HFF-Myc (cell line): ENCODE results near the gene OBI1.
A peak's percentile ranks its signal among the peaks of the same experiment; 100 is the strongest.

Experiments
- DNase-seq: peaks from one replicate; pipeline ENCODE4 v3.0.0-alpha.2; 2011; ENCODE audit warnings: low read depth; ENCODE audit errors: extremely low read depth
- H3K4me3 ChIP-seq: replicated peaks from 2 replicates; pipeline ENCODE4 v1.5.1; 2011; ENCODE audit warnings: low read depth, mild to moderate bottlenecking, control low read depth, low read length
- TF ChIP-seq, protein P1 (sequence below): IDR thresholded peaks from 2 replicates; pipeline ENCODE4 v1.5.1; 2012; ENCODE audit warnings: mild to moderate bottlenecking, low read depth, low read length, control low read depth; ENCODE audit errors: missing control alignments

Gene OBI1

DNA sequence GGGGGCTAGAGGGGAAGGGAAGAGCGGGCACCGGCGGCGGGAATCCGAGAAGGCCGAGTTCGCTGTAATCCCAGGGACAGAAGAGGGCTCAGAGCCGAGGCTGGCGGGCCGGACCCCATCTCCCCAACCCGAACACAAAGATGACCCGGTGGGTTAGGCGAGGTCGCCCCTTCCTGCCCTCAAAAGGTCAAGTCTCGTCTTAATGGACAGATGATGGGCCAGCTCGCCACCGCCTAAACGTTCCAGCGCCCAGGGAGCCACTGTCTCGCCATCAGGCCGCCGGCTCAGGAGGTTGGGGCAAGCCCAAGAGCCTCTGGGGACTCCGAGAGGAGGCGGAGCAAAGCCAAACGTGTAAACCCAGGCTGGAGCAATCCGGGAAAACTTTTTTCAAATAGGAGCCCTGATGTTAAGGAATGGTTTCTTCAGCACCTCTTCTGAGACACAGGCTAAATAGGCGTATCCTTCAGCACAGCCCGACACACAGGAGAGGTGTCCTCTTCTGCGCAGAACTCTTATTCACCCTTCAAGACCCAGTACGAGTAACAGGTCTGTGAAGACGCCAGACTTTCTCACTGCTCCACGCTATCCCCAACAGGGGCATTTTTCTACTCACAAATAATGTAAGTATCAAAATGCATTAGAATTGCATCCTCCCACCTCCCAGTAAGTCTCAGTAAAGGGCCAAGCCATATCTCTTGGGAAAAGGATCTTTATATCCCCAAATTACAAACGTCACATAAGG lies 49.3 kb downstream of the OBI1 start:
- H3K4me3 ChIP-seq: peak overlapping the region; percentile 30; the same call in 1 of the 2 replicates
- DNase-seq: no peak
- TF ChIP-seq, protein P1, sequence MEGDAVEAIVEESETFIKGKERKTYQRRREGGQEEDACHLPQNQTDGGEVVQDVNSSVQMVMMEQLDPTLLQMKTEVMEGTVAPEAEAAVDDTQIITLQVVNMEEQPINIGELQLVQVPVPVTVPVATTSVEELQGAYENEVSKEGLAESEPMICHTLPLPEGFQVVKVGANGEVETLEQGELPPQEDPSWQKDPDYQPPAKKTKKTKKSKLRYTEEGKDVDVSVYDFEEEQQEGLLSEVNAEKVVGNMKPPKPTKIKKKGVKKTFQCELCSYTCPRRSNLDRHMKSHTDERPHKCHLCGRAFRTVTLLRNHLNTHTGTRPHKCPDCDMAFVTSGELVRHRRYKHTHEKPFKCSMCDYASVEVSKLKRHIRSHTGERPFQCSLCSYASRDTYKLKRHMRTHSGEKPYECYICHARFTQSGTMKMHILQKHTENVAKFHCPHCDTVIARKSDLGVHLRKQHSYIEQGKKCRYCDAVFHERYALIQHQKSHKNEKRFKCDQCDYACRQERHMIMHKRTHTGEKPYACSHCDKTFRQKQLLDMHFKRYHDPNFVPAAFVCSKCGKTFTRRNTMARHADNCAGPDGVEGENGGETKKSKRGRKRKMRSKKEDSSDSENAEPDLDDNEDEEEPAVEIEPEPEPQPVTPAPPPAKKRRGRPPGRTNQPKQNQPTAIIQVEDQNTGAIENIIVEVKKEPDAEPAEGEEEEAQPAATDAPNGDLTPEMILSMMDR: no peak

DNA sequence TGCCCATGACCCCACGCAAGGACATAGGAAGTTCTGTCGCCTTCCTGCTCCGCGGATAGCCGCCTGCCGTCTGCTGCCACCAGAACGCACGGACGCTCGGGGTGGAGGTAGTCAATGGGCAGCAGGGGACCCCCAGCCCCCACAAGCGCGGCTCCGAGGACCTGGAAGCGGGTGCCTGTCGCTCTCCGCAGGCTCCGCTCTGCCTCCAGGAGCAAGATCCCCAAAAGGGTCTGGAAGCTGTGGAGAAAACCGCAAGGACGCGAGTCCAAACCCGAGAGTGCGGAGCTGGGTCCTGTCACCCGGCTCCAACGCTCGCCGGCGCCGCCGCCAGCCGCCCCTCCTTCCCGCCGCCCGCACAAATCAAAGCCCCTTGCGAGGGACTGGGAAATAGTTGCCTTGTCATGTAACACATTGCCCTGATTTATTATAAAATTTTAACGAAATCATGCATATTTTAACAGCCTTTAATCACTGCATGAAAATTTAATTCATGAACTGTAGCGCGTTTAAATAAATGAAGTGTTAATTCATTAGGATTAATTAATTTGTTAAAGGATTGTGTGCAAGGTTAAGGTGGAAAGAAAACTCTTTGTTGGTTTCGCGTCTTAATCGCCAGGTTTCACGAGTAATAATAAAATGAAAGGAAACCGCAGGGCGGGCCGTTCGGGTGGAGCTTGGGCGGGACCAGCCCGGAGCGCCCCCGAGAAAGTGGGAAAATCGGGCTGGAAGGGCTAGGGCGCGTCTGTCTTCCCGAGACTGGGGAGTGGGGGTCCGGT lies 50.1 kb downstream of the OBI1 start:
- peak overlapping the region; percentile 30; the same call in 1 of the 2 replicates for H3K4me3 ChIP-seq
- TF ChIP-seq, protein P1: no peak
- DNase-seq: no peak

DNA sequence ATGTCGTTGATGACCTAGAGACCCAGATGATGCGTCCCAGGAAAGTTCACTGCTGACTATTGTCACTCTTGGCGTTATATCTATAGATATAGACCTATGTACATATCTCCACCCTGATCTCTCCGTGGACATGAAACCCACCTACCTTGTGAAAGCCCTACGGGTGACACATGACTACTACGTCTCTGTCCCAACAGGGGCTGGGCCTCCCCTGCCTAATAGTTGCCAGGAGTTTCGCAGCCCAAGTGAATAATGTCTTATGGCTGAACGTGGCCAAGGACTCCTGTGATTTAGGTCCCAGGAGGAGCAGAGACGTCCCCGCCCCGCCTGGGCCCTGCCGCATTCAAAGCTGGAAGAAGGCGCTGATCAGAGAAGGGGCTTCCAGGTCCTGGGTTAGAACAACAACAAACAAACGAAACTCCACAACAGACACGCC lies 50.7 kb downstream of the OBI1 start:
- 0 out of 2 replicates have a peak overlapping the region, but pooled peaks have one; percentile 30 for H3K4me3 ChIP-seq
- DNase-seq: no peak
- TF ChIP-seq, protein P1: no peak

DNA sequence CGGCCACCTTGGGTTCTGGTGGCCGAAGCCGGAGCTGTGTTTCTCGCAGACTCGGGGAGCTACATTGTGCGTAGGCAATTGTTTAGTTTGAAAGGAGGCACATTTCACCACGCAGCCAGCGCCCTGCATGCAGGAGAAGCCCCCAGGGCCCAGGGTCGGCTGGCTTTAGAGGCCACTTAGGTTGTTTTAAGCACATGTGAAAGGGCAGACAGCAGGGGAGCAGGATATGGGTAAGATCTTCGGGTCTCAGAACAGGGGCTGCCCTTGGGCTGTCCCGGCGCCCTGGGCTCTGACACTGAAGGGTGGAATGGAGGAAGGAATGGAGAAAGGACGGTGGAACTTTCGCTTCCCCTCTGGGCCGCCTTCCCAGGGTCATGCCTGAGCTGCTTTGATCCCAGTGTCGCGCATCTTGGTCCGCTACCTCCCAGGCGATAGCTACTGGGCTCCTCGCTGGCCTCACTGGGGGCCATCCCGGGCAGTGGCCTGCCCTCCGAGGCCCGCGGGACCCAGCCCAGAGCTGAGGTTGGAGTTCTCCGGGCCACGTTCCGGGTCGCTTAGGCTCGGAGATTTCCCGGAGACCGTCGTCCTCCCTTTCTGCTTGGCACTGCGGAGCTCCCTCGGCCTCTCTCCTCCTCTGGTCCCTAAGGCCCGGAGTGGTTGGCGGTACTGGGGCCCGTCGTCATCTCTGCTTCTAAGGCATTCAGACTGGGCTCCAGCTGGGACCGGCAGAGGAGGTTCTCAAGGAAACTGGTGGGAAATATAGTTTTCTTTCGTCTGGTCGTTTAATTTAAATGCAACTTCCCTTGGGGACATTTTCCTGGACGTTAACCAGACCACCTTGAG lies 51.3 kb downstream of the OBI1 start:
- H3K4me3 ChIP-seq: no peak overlapping the region
- no peak for DNase-seq
- TF ChIP-seq, protein P1: no peak

DNA sequence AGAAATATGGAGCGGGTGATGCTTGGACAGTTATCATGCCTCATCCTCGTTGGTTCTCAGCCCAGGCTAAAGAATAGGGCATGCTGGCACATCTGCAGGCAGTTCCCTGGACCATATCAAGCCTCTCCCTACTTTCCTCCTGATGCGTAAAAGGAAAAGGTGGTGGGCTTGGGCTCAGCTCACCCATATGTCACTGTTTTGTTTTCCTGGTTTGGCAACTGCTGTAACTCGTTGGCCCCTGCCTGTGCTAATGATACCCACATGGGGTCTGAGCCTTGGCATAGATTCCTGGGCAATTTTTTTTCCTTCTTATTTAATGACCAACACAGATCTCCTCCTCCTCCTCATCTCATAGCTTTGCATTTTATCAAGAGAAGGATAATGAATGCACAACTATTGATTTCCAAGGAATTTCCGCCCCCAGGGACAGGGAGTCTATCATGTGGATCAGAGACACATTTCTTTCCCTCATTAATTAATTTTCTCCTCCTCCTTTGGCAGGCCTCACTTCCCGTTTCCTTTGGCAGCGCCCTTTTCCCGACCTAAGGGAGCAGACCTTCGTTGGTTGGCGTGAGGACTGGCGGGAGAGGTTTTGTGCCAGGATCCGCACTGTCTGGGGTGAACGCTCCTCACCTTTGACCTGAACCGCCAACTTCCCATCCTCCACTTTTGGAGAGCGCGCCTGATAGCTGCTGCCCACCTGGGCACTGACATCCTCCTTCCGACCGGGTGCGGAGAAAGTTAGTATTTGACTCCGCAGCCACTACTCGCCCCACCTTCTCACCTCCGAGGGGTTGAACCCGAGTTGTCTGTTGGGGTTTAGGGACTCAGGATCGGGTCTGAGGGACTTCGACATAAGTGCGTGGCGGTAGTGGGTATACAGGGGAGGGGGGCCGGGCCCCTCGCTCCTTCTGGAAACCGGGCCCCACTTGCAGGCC lies 52.2 kb downstream of the OBI1 start:
- DNase-seq: no peak
- TF ChIP-seq, protein P1: no peak
- H3K4me3 ChIP-seq: no peak overlapping the region
